GM13976 (cell line): ENCODE measurements around the gene BSG.
"Not testable (repeated sequence)": the region's sequence is repeated elsewhere in the genome, so short reads cannot be mapped to it uniquely, and the experiment has no call there.

Source experiments
- DNase-seq: peaks from one replicate; pipeline ENCODE4 v3.0.0; 2012; ENCODE audit warnings: low spot score
- in situ Hi-C: fragments of 300-500 bp; cut with MboI; formaldehyde crosslinking; loops from one replicate; pipeline ENCODE4 v1.12.0; 2022; ENCODE audit warnings: low sequenced_read_pairs, mixed read lengths, inconsistent platforms; ENCODE audit not compliant: unreplicated experiment
- TF ChIP-seq, protein P1 (sequence below): IDR thresholded peaks from 2 replicates; pipeline ENCODE4 v1.5.1; 2012; ENCODE audit warnings: borderline replicate concordance, mild to moderate bottlenecking; ENCODE audit not compliant: insufficient read depth; ENCODE audit errors: extremely low read depth, missing control alignments, control extremely low read depth

Gene BSG

GRCh38 chr19:624433-625109, 52.2 kb downstream of the BSG start:
- TF ChIP-seq, protein P1, sequence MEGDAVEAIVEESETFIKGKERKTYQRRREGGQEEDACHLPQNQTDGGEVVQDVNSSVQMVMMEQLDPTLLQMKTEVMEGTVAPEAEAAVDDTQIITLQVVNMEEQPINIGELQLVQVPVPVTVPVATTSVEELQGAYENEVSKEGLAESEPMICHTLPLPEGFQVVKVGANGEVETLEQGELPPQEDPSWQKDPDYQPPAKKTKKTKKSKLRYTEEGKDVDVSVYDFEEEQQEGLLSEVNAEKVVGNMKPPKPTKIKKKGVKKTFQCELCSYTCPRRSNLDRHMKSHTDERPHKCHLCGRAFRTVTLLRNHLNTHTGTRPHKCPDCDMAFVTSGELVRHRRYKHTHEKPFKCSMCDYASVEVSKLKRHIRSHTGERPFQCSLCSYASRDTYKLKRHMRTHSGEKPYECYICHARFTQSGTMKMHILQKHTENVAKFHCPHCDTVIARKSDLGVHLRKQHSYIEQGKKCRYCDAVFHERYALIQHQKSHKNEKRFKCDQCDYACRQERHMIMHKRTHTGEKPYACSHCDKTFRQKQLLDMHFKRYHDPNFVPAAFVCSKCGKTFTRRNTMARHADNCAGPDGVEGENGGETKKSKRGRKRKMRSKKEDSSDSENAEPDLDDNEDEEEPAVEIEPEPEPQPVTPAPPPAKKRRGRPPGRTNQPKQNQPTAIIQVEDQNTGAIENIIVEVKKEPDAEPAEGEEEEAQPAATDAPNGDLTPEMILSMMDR, result no peak
- in situ Hi-C loops, result no loop called here
- no peak for DNase-seq

DNA sequence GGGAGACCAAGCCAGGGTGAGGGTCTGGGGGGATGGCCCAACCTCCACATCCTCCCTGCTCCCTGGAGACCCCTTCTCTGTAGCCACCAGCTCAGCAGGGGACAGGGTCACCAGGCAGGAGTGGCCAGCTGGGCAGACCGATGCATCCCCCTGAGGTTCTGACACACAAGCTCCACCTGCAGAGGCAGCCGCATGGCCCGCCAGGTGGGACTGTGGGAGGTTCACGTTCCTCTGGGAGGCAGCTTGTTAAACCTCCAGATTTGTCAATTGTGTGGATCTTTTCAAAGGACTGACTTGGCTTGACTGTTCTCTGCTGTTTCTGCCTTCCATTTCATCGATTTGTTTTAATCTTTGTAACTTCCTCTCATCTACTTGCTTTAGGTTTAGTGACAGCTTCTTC, 52.9 kb downstream of the BSG start:
- TF ChIP-seq, protein P1, result no peak
- in situ Hi-C loops, result no loop called here
- no peak for DNase-seq

GRCh38 chr19:626566-626965, 54.2 kb downstream of the BSG start:
- DNase-seq, in situ Hi-C loops: not testable (repeated sequence)

DNA sequence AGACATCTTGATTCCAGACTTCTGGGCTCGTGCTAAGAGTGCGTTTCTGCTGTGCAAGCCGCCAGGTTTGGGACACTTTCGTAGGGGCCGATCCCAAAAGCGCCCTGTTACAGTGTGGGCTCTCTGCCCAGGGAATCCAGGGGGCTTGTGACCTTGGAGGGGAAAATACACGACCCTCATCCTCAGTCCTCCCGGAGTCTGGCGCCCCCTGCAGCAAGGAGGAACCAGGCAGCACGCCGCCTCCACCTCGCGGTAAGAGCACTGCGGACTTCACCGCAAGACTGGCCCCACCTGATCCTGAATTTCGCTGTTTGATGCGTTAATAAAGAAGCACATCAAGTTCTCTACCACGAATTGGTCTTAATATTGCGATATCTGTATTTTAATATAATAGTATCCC, 55.8 kb downstream of the BSG start:
- in situ Hi-C loops, result no loop called here
- no peak for DNase-seq
- TF ChIP-seq, protein P1, result no peak

GRCh38 chr19:629515-629914, 57.1 kb downstream of the BSG start:
- DNase-seq, in situ Hi-C loops: not testable (repeated sequence)

GRCh38 chr19:629961-630714, 57.7 kb downstream of the BSG start:
- in situ Hi-C loops, result no loop called here
- no peak for DNase-seq
- TF ChIP-seq, protein P1, result no peak

GRCh38 chr19:632579-633067, 60.2 kb downstream of the BSG start:
- in situ Hi-C loops, result no loop called here
- TF ChIP-seq, protein P1, result no peak
- peak; percentile 84 for DNase-seq
